NT2/D1 (cell line): ENCODE data around the gene UPK3BL1.
"Not testable (repeated sequence)": the region's sequence is repeated elsewhere in the genome, so short reads cannot be mapped to it uniquely, and the experiment has no call there.

Experiments used
- YY1 ChIP-seq: IDR thresholded peaks from 2 replicates; pipeline ENCODE4 v1.6.1; 2011; ENCODE audit not compliant: insufficient read length, insufficient read depth
- ZNF274 ChIP-seq: IDR thresholded peaks from 2 replicates; pipeline ENCODE4 v1.6.1; 2011; ENCODE audit warnings: mild to moderate bottlenecking, low read depth, low read length

GRCh38 chr7:102682560-102682959 lies 40.0 kb upstream of the UPK3BL1 start:
- not testable (repeated sequence) for TF ChIP-seq YY1, ZNF274
